HepG2 (cell line): ENCODE measurements around the gene LIMA1. TPM values are rescaled to one million over a fixed set of nuclear protein-coding genes. Genes with fewer than 3 reads are reported as not detected.

Experiments used
- ATAC-seq: fragments of 200-7000 bp; cut with Tn5 transposase; 3 replicates; pipeline ENCODE4 v1.9.1; 2020; ENCODE audit warnings: mild to moderate bottlenecking, moderate library complexity
- BruUV-seq: library from RNA; stranded (reverse); fragments of 400-500 nt; replicated peaks from 2 replicates; lab custom pipeline; 2021; lab: Mats Ljungman, UMichigan
- CTCF ChIA-PET: fragments of 300-600 bp; formaldehyde crosslinking; extraction: SDS; loops from one replicate; lab custom pipeline; 2021; ENCODE audit warnings: low total read pairs, inconsistent platforms, low intra/inter-chr PET ratio; lab: Yijun Ruan, JAX
- POLR2A ChIA-PET: fragments of 350-600 bp; sonication (Branson Sonifier 250); formaldehyde crosslinking; loops from one replicate; lab custom pipeline; 2020; ENCODE audit warnings: antibody characterized with exemption, inconsistent platforms; lab: Yijun Ruan, JAX
- DNase-seq: peaks from one replicate; pipeline ENCODE4 v3.0.0-alpha.2; 2015; ENCODE audit warnings: low spot score
- FAIRE-seq: peaks from 3 replicates; lab custom pipeline; 2011; peaks lifted over from hg19 to GRCh38; lab: Jason Lieb, UNC
- H2AFZ ChIP-seq: one replicate; pipeline ENCODE4 v1.6.1; 2011; ENCODE audit warnings: low read length, inconsistent platforms
- H3K27ac ChIP-seq: fragments of 300-600 bp; 3 replicates; pipeline ENCODE4 v1.8.0; 2011; ENCODE audit warnings: mixed run types, mild to moderate bottlenecking, mixed read lengths, low read length, inconsistent platforms; ENCODE audit not compliant: insufficient read depth; ENCODE audit errors: extremely low read length
- H3K27me3 ChIP-seq, 2 experiments: fragments of 200-600 bp in 1 of 2; 2 replicates in 1 of 2; 3 replicates in 1 of 2; pipeline versions ENCODE4 v1.6.0 to v1.8.0; 2011; ENCODE audit warnings: low read length in 2 of 2, mild to moderate bottlenecking in 2 of 2, moderate library complexity in 2 of 2, inconsistent platforms in 1 of 2; ENCODE audit not compliant: insufficient read depth in 2 of 2, control insufficient read depth in 1 of 2
- H3K36me3 ChIP-seq, 2 experiments: fragments of 200-600 bp in 1 of 2; replicated peaks in 1 of 2; 2 replicates in 1 of 2; 3 replicates in 1 of 2; pipeline versions ENCODE4 v1.5.1 to v1.8.0; 2011; ENCODE audit warnings: low read length in 2 of 2, inconsistent platforms in 1 of 2; ENCODE audit not compliant: insufficient read depth in 2 of 2, control insufficient read depth in 1 of 2
- H3K4me1 ChIP-seq: 2 replicates; pipeline ENCODE4 v1.5.1; 2012; ENCODE audit warnings: low read length, inconsistent platforms; ENCODE audit not compliant: insufficient read depth
- H3K4me2 ChIP-seq: 2 replicates; pipeline ENCODE4 v1.6.0; 2011; ENCODE audit warnings: low read depth, low read length, inconsistent platforms
- H3K4me3 ChIP-seq, 3 experiments: fragments of 200-600 bp in 1 of 3; sonication (generic), shearing (Covaris generic) in 1 of 3; replicated peaks in 1 of 3; 2 replicates each; pipeline ENCODE4 v1.5.1; 2011 to 2016; ENCODE audit warnings: low read length in 3 of 3, inconsistent platforms in 2 of 3, low read depth in 2 of 3, mild to moderate bottlenecking in 2 of 3, control low read depth in 1 of 3, mixed read lengths in 1 of 3; ENCODE audit not compliant: insufficient read depth in 1 of 3
- H3K79me2 ChIP-seq: one replicate; pipeline ENCODE4 v1.6.1; 2011; ENCODE audit warnings: low read length, inconsistent platforms; ENCODE audit not compliant: insufficient read depth
- H3K9ac ChIP-seq: 2 replicates; pipeline ENCODE4 v1.6.0; 2011; ENCODE audit warnings: mild to moderate bottlenecking, low read depth, low read length, inconsistent platforms; ENCODE audit not compliant: insufficient read depth
- H3K9me3 ChIP-seq: 2 replicates; pipeline ENCODE4 v1.5.1; 2012; ENCODE audit warnings: mild to moderate bottlenecking, low read length
- H4K20me1 ChIP-seq: 2 replicates; pipeline ENCODE4 v1.6.0; 2011; ENCODE audit warnings: inconsistent platforms, mild to moderate bottlenecking, low read length, moderate library complexity; ENCODE audit not compliant: insufficient read depth
- ATF7-NPFF ChIP-seq: sonication (generic); formaldehyde crosslinking; IDR thresholded peaks from 2 replicates; pipeline ENCODE4 v1.8.1; 2023; ENCODE audit warnings: mild to moderate bottlenecking, low read depth, missing genetic modification reagents, moderate library complexity
- HMGXB4 ChIP-seq, 2 experiments: sonication (generic) in 1 of 2; formaldehyde crosslinking in 1 of 2; IDR thresholded peaks; 2 replicates each; pipeline versions ENCODE4 v1.4.0 to v1.6.1; 2018 to 2020; ENCODE audit warnings: missing genetic modification reagents in 2 of 2, borderline replicate concordance in 1 of 2, low read depth in 1 of 2, mild to moderate bottlenecking in 1 of 2, missing biosample characterization in 1 of 2
- ISL2 ChIP-seq: sonication (generic); formaldehyde crosslinking; IDR thresholded peaks from 2 replicates; pipeline ENCODE4 v1.5.0; 2020; ENCODE audit warnings: missing genetic modification reagents
- NR0B2 ChIP-seq: sonication (generic); formaldehyde crosslinking; IDR thresholded peaks from 2 replicates; pipeline ENCODE4 v1.4.0; 2020; ENCODE audit warnings: mild to moderate bottlenecking, missing genetic modification reagents
- NRL ChIP-seq: sonication (generic); formaldehyde crosslinking; IDR thresholded peaks from 2 replicates; pipeline ENCODE4 v1.5.0; 2020; ENCODE audit warnings: missing genetic modification reagents, mild to moderate bottlenecking, moderate library complexity, borderline replicate concordance
- POLR2AphosphoS5 ChIP-seq: IDR thresholded peaks from 2 replicates; pipeline ENCODE4 v1.6.1; 2012; ENCODE audit warnings: low read depth, low read length
- SP140L ChIP-seq: sonication (generic); formaldehyde crosslinking; IDR thresholded peaks from 2 replicates; pipeline ENCODE4 v1.4.0; 2020; ENCODE audit warnings: missing genetic modification reagents, borderline replicate concordance
- TEAD3 ChIP-seq: optimal IDR thresholded peaks from 2 replicates; pipeline ENCODE3; 2016; ENCODE audit warnings: borderline replicate concordance
- TFDP2 ChIP-seq: sonication (generic); formaldehyde crosslinking; IDR thresholded peaks from 2 replicates; pipeline ENCODE4 v1.4.0; 2020; ENCODE audit warnings: missing genetic modification reagents
- ZBTB14 ChIP-seq: sonication (generic); formaldehyde crosslinking; IDR thresholded peaks from 2 replicates; pipeline ENCODE4 v1.4.0; 2020; ENCODE audit warnings: missing genetic modification reagents
- ZNF3 ChIP-seq: IDR thresholded peaks from 2 replicates; pipeline ENCODE4 v1.7.0; 2017; ENCODE audit warnings: inconsistent platforms
- ZNF557 ChIP-seq: sonication (generic); formaldehyde crosslinking; IDR thresholded peaks from 2 replicates; pipeline ENCODE4 v1.4.0; 2020; ENCODE audit warnings: missing genetic modification reagents
- ZNF609 ChIP-seq: sonication (generic); formaldehyde crosslinking; IDR thresholded peaks from 2 replicates; pipeline ENCODE4 v1.4.0; 2020; ENCODE audit warnings: mild to moderate bottlenecking, missing genetic modification reagents, borderline replicate concordance
- ZNF746 ChIP-seq: sonication (generic); formaldehyde crosslinking; IDR thresholded peaks from 2 replicates; pipeline ENCODE4 v1.8.0; 2022; ENCODE audit warnings: mild to moderate bottlenecking, missing genetic modification reagents
- WGBS: methylation state at CpG from one replicate; pipeline ENCODE4 v1.1.6; 2017; ENCODE audit warnings: low lambda C conversion rate; 5-methylcytosine and 5-hydroxymethylcytosine counted together
- in situ Hi-C: cut with HindIII; loops from 2 replicates; pipeline ENCODE4 v1.10.0; 2017; ENCODE audit warnings: low pct_unique_long_range_greater_than_20kb; ENCODE audit not compliant: extremely low pct_ligation_motif_present
- intact Hi-C: fragments of 100-400 bp; cut with micrococcal nuclease; formaldehyde crosslinking; loops from one replicate; pipeline ENCODE4 v1.10.0; 2022; ENCODE audit not compliant: unreplicated experiment
- polyA plus RNA-seq, 8 experiments: library from polyadenylated mRNA; depleted of rRNA in 3 of 8; stranded (reverse) in 7 of 8; unstranded in 1 of 8; fragments of >200 nt; fragmentation: Illumina TruSeq in 4 of 8; extraction: Trizol in 4 of 8; gene quantifications; 2 replicates each; pipeline versions ENCODE4 v1.2.1 to v1.2.3, GENCODE V29; 2011 to 2016; ENCODE audit warnings: low read depth in 4 of 8, missing spikeins in 1 of 8, mixed read lengths in 1 of 8; ENCODE audit not compliant: insufficient read depth in 1 of 8
- total RNA-seq, 5 experiments: library from RNA; depleted of rRNA; stranded (reverse); fragments of >200 nt; fragmentation: Illumina TruSeq; extraction: Trizol; gene quantifications; 2 replicates each; pipeline ENCODE4 v1.2.3, GENCODE V29; 2016; ENCODE audit warnings: low read depth in 1 of 5

LIMA1 gene
- total and polyA plus RNA-seq, 2 of the 13 experiments (the other 11 are each of a cell fraction or from before 2014, with no cell fraction given): 13.0 to 19.8 TPM

- TF ChIP-seq TFDP2 (CRISPR knock-in tag) (no peak), NRL (CRISPR knock-in tag) (no peak)
Measured at GRCh38 chr12:50297027-50297426, 13.7 kb upstream of the LIMA1 start (continued).

- ChIA-PET POLR2A (no interaction called here), CTCF (no interaction called here)
- in situ Hi-C loops: no loop called here
- no TSS peak for BruUV-seq
- DNase-seq: no peak
- ATAC-seq: no peak
- H3K27me3 ChIP-seq: no peaks in the 10 kb centered on the region
- no peaks in the 10 kb centered on the region for H3K4me1 ChIP-seq
- no peaks in the 10 kb centered on the region for H3K9me3 ChIP-seq
- H3K79me2 ChIP-seq: no peaks in the 10 kb centered on the region
- H3K9ac ChIP-seq: no peak overlapping the region
- intact Hi-C loops: no loop called here
- no peak overlapping the region for H2AFZ ChIP-seq
- H3K27ac ChIP-seq: no peak overlapping the region
- no peak for FAIRE-seq
- over 99% methylated on average over 6 of the region's 6 CpGs for WGBS
- no peaks in the 10 kb centered on the region for H4K20me1 ChIP-seq
- no peaks in the 10 kb centered on the region for H3K36me3 ChIP-seq
- no peak overlapping the region for H3K4me3 ChIP-seq
- no peak overlapping the region for H3K4me2 ChIP-seq
- no peak for TF ChIP-seq ZNF557 (CRISPR knock-in tag)
- no peak for TF ChIP-seq ZBTB14 (CRISPR knock-in tag)
- no peak for TF ChIP-seq NR0B2 (CRISPR knock-in tag)
- TF ChIP-seq ZNF609: no peak
- TF ChIP-seq ZNF746: no peak
- TF ChIP-seq POLR2AphosphoS5: no peak
- no peak for TF ChIP-seq TEAD3
- TF ChIP-seq ISL2 (CRISPR knock-in tag): no peak
- TF ChIP-seq ATF7-NPFF (CRISPR knock-in tag): no peak
- TF ChIP-seq SP140L (CRISPR knock-in tag): no peak
- TF ChIP-seq ZNF3 (CRISPR knock-in tag): no peak
- TF ChIP-seq HMGXB4 (CRISPR knock-in tag; IDR thresholded peaks at IDR 0.05; ENCODE audit: borderline replicate concordance in 1 of 2, low read depth in 1 of 2): no peak
Measured at GRCh38 chr12:50296554-50296953, 13.2 kb upstream of the LIMA1 start.
